Smooth muscle cell (in vitro differentiated cells): Measurements from ENCODE around the gene GSAP. TPM values are rescaled to one million over a fixed set of nuclear protein-coding genes. Genes with fewer than 3 reads are reported as not detected.

Experiments used
- DNase-seq: peaks from one replicate; lab custom pipeline; 2025; ENCODE audit not compliant: unreplicated experiment; lab: John Stamatoyannopoulos, UW
- H2AFZ ChIP-seq: fragments of 200-600 bp; sonication (generic); 2 replicates; pipeline ENCODE4 v1.6.0; 2016; ENCODE audit warnings: antibody characterized with exemption, low read depth, mild to moderate bottlenecking
- H3F3A ChIP-seq: fragments of 200-600 bp; sonication (generic); 2 replicates; pipeline ENCODE4 v1.6.0; 2017; ENCODE audit warnings: antibody characterized with exemption, low read depth
- H3K27ac ChIP-seq: fragments of 200-600 bp; sonication (generic); 2 replicates; pipeline ENCODE4 v1.5.1; 2016; ENCODE audit warnings: low read depth, mild to moderate bottlenecking
- H3K27me3 ChIP-seq: fragments of 200-600 bp; sonication (generic); 2 replicates; pipeline ENCODE4 v1.6.1; 2016; ENCODE audit warnings: low read depth, mild to moderate bottlenecking
- H3K36me3 ChIP-seq: fragments of 200-600 bp; sonication (generic); 2 replicates; pipeline ENCODE4 v1.5.1; 2016; ENCODE audit warnings: low read depth
- H3K4me1 ChIP-seq: fragments of 200-600 bp; sonication (generic); 2 replicates; pipeline ENCODE4 v1.5.1; 2016; ENCODE audit warnings: low read depth
- H3K4me2 ChIP-seq: fragments of 200-600 bp; sonication (generic); 2 replicates; pipeline ENCODE4 v1.6.0; 2016; ENCODE audit warnings: mild to moderate bottlenecking
- H3K4me3 ChIP-seq: fragments of 200-600 bp; sonication (generic); 2 replicates; pipeline ENCODE4 v1.5.1; 2016; ENCODE audit warnings: mild to moderate bottlenecking
- H3K79me2 ChIP-seq: fragments of 200-600 bp; sonication (generic); 2 replicates; pipeline ENCODE4 v1.6.0; 2016; ENCODE audit warnings: low read depth, mild to moderate bottlenecking
- H3K9ac ChIP-seq: fragments of 200-600 bp; sonication (generic); 2 replicates; pipeline ENCODE4 v1.6.0; 2016; ENCODE audit warnings: low read depth
- H3K9me3 ChIP-seq: fragments of 200-600 bp; sonication (generic); replicated peaks from 2 replicates; pipeline ENCODE4 v1.5.1; 2016; ENCODE audit warnings: low read depth
- H4K20me1 ChIP-seq: fragments of 200-600 bp; sonication (generic); 2 replicates; pipeline ENCODE4 v1.6.0; 2016; ENCODE audit warnings: low read depth
- WGBS: methylation state at CpG from one replicate; pipeline ENCODE4 v1.1.7; 2016; ENCODE audit warnings: low lambda C conversion rate; 5-methylcytosine and 5-hydroxymethylcytosine counted together
- polyA plus RNA-seq: library from polyadenylated mRNA; unstranded; fragments of >200 nt; fragmentation: Nextera tagmentation; extraction: Ambion mirVana; gene quantifications from 2 replicates; pipeline ENCODE4 v1.2.1, GENCODE V29; 2016
- total RNA-seq: library from RNA; depleted of rRNA; stranded (reverse); fragments of >200 nt; gene quantifications from 2 replicates; pipeline ENCODE4 v1.2.3, GENCODE V29; 2014
- TF ChIP-seq, protein P1 (sequence below): fragments of 200-600 bp; sonication (generic); IDR thresholded peaks from 2 replicates; pipeline ENCODE4 v1.5.1; 2017; ENCODE audit warnings: borderline replicate concordance, mild to moderate bottlenecking, antibody characterized with exemption; ENCODE audit not compliant: insufficient read depth, poor library complexity, severe bottlenecking

GSAP gene
- total and polyA plus RNA-seq, 2 experiments from 2014 or later: 0.45 to 0.94 TPM

DNA sequence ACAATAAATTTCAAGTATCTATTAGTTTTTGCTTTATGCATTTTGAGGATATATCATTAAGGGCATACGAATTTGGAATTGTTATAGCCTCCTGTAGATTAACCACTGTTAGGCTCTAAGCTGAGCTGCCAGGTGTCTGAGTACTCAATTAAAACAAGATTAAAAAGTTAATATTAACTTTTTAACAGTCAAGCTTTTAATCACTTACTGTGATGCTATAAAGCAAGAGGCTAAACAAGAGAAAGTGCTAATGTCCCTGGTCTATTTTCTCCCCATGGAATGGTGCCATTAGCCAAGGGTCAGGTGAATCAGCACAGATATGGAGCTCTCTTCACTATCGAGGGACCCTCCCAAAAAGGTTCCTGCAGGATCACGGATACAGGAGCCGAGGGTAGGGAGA lies 9.7 kb downstream of the GSAP start:
- H3F3A ChIP-seq: peaks cover 3% of the 10 kb centered on the region
- no peaks in the 10 kb centered on the region for H3K9me3 ChIP-seq
- no peaks in the 10 kb centered on the region for H3K79me2 ChIP-seq
- no peak overlapping the region for H3K27ac ChIP-seq
- no peaks in the 10 kb centered on the region for H4K20me1 ChIP-seq
- 83% methylated on average over 4 of the region's 4 CpGs for WGBS
- no peak overlapping the region for H3K9ac ChIP-seq
- DNase-seq: no peak
- H2AFZ ChIP-seq: no peak overlapping the region
- H3K36me3 ChIP-seq: no peaks in the 10 kb centered on the region
- no peak overlapping the region for H3K4me3 ChIP-seq
- H3K4me2 ChIP-seq: no peak overlapping the region
- peaks cover 8% of the 10 kb centered on the region for H3K4me1 ChIP-seq
- TF ChIP-seq, protein P1, sequence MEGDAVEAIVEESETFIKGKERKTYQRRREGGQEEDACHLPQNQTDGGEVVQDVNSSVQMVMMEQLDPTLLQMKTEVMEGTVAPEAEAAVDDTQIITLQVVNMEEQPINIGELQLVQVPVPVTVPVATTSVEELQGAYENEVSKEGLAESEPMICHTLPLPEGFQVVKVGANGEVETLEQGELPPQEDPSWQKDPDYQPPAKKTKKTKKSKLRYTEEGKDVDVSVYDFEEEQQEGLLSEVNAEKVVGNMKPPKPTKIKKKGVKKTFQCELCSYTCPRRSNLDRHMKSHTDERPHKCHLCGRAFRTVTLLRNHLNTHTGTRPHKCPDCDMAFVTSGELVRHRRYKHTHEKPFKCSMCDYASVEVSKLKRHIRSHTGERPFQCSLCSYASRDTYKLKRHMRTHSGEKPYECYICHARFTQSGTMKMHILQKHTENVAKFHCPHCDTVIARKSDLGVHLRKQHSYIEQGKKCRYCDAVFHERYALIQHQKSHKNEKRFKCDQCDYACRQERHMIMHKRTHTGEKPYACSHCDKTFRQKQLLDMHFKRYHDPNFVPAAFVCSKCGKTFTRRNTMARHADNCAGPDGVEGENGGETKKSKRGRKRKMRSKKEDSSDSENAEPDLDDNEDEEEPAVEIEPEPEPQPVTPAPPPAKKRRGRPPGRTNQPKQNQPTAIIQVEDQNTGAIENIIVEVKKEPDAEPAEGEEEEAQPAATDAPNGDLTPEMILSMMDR: no peak
- no peaks in the 10 kb centered on the region for H3K27me3 ChIP-seq

- WGBS: 96% methylated on average over 2 of the region's 2 CpGs
- no peaks in the 10 kb centered on the region for H3K36me3 ChIP-seq
These were observed 11.5 kb downstream of the GSAP start for GRCh38 chr7:77404641-77405040.

DNA sequence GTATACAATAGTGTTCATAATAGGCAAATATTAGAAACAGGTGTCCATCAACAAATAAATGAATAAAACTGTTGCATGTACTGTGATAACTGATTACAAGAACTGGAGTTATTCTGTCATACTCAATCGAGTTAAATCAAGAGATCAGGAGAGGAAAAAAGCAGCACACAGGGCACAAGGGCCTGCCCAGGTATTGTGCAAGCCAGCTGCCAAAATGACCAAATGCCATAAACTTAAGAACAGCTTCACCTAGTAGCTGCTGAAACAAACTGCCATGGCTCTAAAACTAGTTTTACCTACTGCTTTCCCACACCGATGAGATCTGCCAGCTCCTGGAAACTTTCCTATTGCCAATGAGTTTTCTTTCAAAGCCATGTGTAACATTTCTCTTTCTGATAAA lies 12.2 kb downstream of the GSAP start:
- H3K4me2 ChIP-seq: no peak overlapping the region
- H3K79me2 ChIP-seq: no peaks in the 10 kb centered on the region
- H3K36me3 ChIP-seq: no peaks in the 10 kb centered on the region
- 78% methylated on average over 2 of the region's 2 CpGs for WGBS
- TF ChIP-seq, protein P1: no peak
- H3K9me3 ChIP-seq: no peaks in the 10 kb centered on the region
- H4K20me1 ChIP-seq: no peaks in the 10 kb centered on the region
- H2AFZ ChIP-seq: no peak overlapping the region
- no peak overlapping the region for H3K9ac ChIP-seq
- no peaks in the 10 kb centered on the region for H3K4me1 ChIP-seq
- no peak overlapping the region for H3K27ac ChIP-seq
- H3K27me3 ChIP-seq: no peaks in the 10 kb centered on the region
- no peaks in the 10 kb centered on the region for H3F3A ChIP-seq
- DNase-seq: no peak
- no peak overlapping the region for H3K4me3 ChIP-seq

More at GRCh38 chr7:77404641-77405040, 11.5 kb downstream of the GSAP start:
- TF ChIP-seq, protein P1: no peak
- Histone ChIP-seq H3K9ac (no peak overlapping the region), H4K20me1 (no peaks in the 10 kb centered on the region), H3K79me2 (no peaks in the 10 kb centered on the region), H3K4me2 (no peak overlapping the region), H3F3A (peaks cover 3% of the 10 kb centered on the region), H3K27ac (no peak overlapping the region), H3K4me1 (peaks cover 4% of the 10 kb centered on the region), H3K9me3 (no peaks in the 10 kb centered on the region), H3K27me3 (no peaks in the 10 kb centered on the region), H2AFZ (no peak overlapping the region), H3K4me3 (no peak overlapping the region)
- no peak for DNase-seq

- DNase-seq: no peak
- Histone ChIP-seq H3K36me3 (no peaks in the 10 kb centered on the region), H4K20me1 (no peaks in the 10 kb centered on the region), H2AFZ (no peak overlapping the region), H3K4me2 (no peak overlapping the region), H3K4me1 (no peaks in the 10 kb centered on the region), H3K27ac (no peak overlapping the region), H3K4me3 (no peak overlapping the region), H3F3A (no peaks in the 10 kb centered on the region), H3K9me3 (no peaks in the 10 kb centered on the region), H3K27me3 (no peaks in the 10 kb centered on the region), H3K79me2 (no peaks in the 10 kb centered on the region), H3K9ac (no peak overlapping the region)
- TF ChIP-seq, protein P1: no peak
- 15% methylated on average over 1 of the region's 1 CpG for WGBS
These were observed 13.3 kb downstream of the GSAP start for GRCh38 chr7:77402818-77403217.
